ENCODE data around the gene TRIM5. TPM values are rescaled to one million over a fixed set of nuclear protein-coding genes. Genes with fewer than 3 reads are reported as not detected.
"Not testable (repeated sequence)": the region's sequence is repeated elsewhere in the genome, so short reads cannot be mapped to it uniquely, and the experiment has no call there.

The TRIM5 gene
- total RNA-seq, 4 donors from 2014 or later, result 12.6 to 15.7 (median 14.9) TPM

DNA sequence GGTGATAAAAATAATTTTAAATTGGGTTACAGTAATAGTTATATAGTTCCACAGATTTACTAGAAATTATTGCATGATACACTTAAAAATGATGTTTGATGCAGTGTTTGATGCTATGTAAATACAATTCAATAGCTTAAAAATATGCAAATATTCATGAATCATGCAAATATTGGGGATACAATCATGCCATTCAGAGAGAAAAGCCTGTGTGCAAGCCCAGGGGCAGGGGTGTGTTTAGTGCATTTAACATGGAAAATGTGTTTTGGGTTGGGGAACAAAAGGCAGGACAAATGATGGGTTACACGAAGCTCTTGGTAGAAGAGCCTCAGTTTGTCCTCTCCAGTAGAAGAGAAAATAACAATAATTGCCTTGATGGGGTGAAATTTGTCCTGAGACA, 10.7 kb upstream of the TRIM5 start:
- Histone ChIP-seq H3K4me3 (no peak overlapping the region), H3K4me1 (peaks cover 0 to 31% (median 0%) of the 10 kb centered on the region in 3 donors), H3K27ac (no peak overlapping the region), H3K9me3 (no peaks in the 10 kb centered on the region), H3K27me3 (no peaks in the 10 kb centered on the region), H3K36me3 (peaks cover 0 to 41% (median 0%) of the 10 kb centered on the region in 3 donors)
- intact Hi-C loops (cut with DNase I), result no loop called here
- DNase-seq, result no peak
- 62 to 76% methylated on average over 1 of the region's 1 CpG for WGBS, 2 donors
- TF ChIP-seq, protein P1, sequence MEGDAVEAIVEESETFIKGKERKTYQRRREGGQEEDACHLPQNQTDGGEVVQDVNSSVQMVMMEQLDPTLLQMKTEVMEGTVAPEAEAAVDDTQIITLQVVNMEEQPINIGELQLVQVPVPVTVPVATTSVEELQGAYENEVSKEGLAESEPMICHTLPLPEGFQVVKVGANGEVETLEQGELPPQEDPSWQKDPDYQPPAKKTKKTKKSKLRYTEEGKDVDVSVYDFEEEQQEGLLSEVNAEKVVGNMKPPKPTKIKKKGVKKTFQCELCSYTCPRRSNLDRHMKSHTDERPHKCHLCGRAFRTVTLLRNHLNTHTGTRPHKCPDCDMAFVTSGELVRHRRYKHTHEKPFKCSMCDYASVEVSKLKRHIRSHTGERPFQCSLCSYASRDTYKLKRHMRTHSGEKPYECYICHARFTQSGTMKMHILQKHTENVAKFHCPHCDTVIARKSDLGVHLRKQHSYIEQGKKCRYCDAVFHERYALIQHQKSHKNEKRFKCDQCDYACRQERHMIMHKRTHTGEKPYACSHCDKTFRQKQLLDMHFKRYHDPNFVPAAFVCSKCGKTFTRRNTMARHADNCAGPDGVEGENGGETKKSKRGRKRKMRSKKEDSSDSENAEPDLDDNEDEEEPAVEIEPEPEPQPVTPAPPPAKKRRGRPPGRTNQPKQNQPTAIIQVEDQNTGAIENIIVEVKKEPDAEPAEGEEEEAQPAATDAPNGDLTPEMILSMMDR (IDR thresholded peaks at IDR 0.05), result no peak
- TF ChIP-seq POLR2A (IDR thresholded peaks at IDR 0.05), result no peak

- H3K27me3 ChIP-seq, result no peaks in the 10 kb centered on the region
- intact Hi-C loops (cut with DNase I), result no loop called here
- TF ChIP-seq, protein P1 (IDR thresholded peaks at IDR 0.05), result no peak
- TF ChIP-seq POLR2A (IDR thresholded peaks at IDR 0.05), result no peak
- no peak for DNase-seq
- peaks cover 0 to 32% (median 0%) of the 10 kb centered on the region in 3 donors for H3K36me3 ChIP-seq
- H3K4me3 ChIP-seq, result no peak overlapping the region
- no peak overlapping the region for H3K27ac ChIP-seq
- H3K9me3 ChIP-seq, result no peaks in the 10 kb centered on the region
- H3K4me1 ChIP-seq, result peaks cover 0 to 39% (median 0%) of the 10 kb centered on the region in 3 donors
- 74 to 81% methylated on average over 1 of the region's 1 CpG for WGBS, 2 donors
Measured at GRCh38 chr11:5694642-5695041, 9.8 kb upstream of the TRIM5 start.

GRCh38 chr11:5691964-5692361, 7.1 kb upstream of the TRIM5 start:
- peaks cover 3 to 52% (median 10%) of the 10 kb centered on the region in 3 donors for H3K4me1 ChIP-seq
- 47 to 54% methylated on average over 3 of the region's 3 CpGs for WGBS, 2 donors
- H3K27me3 ChIP-seq, result no peaks in the 10 kb centered on the region
- no peaks in the 10 kb centered on the region for H3K9me3 ChIP-seq
- intact Hi-C loops (cut with DNase I), result no loop called here
- peaks cover 0 to 10% (median 0%) of the 10 kb centered on the region in 3 donors for H3K36me3 ChIP-seq
- TF ChIP-seq, protein P1 (IDR thresholded peaks at IDR 0.05), result no peak
- TF ChIP-seq POLR2A (IDR thresholded peaks at IDR 0.05), result no peak
- H3K27ac ChIP-seq, result peak overlapping the region in 3 of 4 donors; percentile 83 to 88 (median 87)
- no peak for DNase-seq
- H3K4me3 ChIP-seq, result peak overlapping the region in 3 of 4 donors; percentile 37 to 60 (median 48)

DNA sequence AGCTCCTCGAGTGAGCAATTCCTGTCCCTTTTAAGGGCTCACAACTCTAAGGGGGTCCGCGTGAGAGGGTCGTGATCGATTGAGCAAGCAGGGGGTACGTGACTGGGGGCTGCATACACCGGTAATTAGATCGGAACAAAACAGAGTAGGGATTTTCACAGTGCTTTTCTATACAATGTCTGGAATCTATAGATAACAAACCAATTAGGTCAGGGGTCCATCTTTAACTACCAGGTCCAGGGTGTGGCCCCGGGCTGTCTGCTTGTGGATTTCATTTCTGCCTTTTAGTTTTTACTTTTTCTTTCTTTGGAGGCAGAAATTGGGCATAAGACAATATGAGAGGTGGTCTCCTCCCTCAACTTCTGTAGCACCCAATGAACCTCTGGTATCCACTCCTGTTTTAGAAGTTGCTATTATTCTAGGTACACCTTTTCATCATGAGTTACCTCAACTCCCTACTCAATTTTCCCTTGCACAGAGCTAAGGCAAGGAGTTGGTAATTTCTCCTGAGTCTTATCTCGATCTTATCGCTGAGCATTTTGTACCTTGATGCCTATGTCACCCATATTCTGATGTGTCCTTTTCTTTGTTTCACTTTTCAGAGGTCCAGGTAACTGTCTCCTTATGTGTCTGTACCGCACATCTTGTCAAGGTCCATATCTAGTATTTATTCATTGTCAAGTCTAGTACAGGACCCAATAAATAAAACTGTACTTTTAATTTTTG, 6.5 kb upstream of the TRIM5 start:
- 63 to 77% methylated on average over 4 to 12 of the region's 12 CpGs for WGBS, 2 donors
- H3K9me3 ChIP-seq; intact Hi-C loops (cut with DNase I); H3K36me3 ChIP-seq; H3K27me3 ChIP-seq; DNase-seq: not testable (repeated sequence)
- H3K4me3 ChIP-seq, result peak overlapping the region; percentile 37 to 60 (median 43)
- peak overlapping the region; percentile 83 to 91 (median 88) for H3K27ac ChIP-seq
- peaks cover 3 to 52% (median 10%) of the 10 kb centered on the region in 3 donors for H3K4me1 ChIP-seq

DNA sequence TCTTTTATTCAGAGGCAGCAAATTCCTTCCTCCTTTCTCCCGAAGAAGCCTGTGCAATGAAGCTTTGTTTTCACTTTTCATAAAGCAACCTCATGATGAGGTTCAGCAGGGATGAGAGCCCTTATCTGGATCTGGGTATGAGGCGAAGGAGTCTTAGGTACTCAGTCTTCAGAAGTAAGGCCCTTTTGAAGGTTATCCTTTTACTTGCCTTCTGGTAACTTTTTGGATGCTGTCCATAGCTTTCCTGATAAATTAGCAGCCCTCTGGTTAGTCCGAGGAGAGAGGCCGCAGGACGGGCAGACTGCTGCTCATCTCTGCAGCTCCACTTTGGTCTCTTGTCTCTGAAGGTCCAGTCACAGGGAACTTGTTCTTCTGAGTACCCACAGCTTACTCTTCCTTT, 5.9 kb upstream of the TRIM5 start:
- no peaks in the 10 kb centered on the region for H3K36me3 ChIP-seq
- peak overlapping the region; percentile 83 to 91 (median 88) for H3K27ac ChIP-seq
- H3K27me3 ChIP-seq, result no peaks in the 10 kb centered on the region
- no peaks in the 10 kb centered on the region for H3K9me3 ChIP-seq
- intact Hi-C loops (cut with DNase I), result no loop called here
- TF ChIP-seq, protein P1 (IDR thresholded peaks at IDR 0.05), result no peak
- TF ChIP-seq POLR2A (IDR thresholded peaks at IDR 0.05), result peak in 1 of 4 donors; percentile 21
- peak overlapping the region; percentile 37 to 60 (median 43) for H3K4me3 ChIP-seq
- no peak for DNase-seq
- peaks cover 3 to 52% (median 10%) of the 10 kb centered on the region in 3 donors for H3K4me1 ChIP-seq
- 3 to 12% methylated on average over 5 of the region's 5 CpGs for WGBS, 2 donors

All from esophagus squamous epithelium (tissue), 5 donors.